Astrocyte (in vitro differentiated cells and primary cell): ENCODE data around the gene GRM7. TPM values are rescaled to one million over a fixed set of nuclear protein-coding genes. Genes with fewer than 3 reads are reported as not detected.

Source experiments
- DNase-seq: peaks from one replicate; pipeline ENCODE4 v3.0.0-alpha.2; 2010; ENCODE audit warnings: low read depth
- FAIRE-seq: peaks from 2 replicates; lab custom pipeline; 2011; peaks lifted over from hg19 to GRCh38; lab: Jason Lieb, UNC
- H2AFZ ChIP-seq: 2 replicates; pipeline ENCODE4 v1.6.0; 2012; ENCODE audit warnings: low read depth, low read length, inconsistent platforms
- H3K27ac ChIP-seq: 2 replicates; pipeline ENCODE4 v1.5.1; 2011; ENCODE audit warnings: low read depth, low read length, inconsistent platforms
- H3K27me3 ChIP-seq: 2 replicates; pipeline ENCODE4 v1.6.0; 2011; ENCODE audit warnings: low read length, inconsistent platforms; ENCODE audit not compliant: insufficient read depth
- H3K36me3 ChIP-seq: 2 replicates; pipeline ENCODE4 v1.5.1; 2011; ENCODE audit warnings: low read length, inconsistent platforms; ENCODE audit not compliant: insufficient read depth
- H3K4me1 ChIP-seq: 2 replicates; pipeline ENCODE4 v1.5.1; 2011; ENCODE audit warnings: low read length, inconsistent platforms; ENCODE audit not compliant: insufficient read depth
- H3K4me2 ChIP-seq: 2 replicates; pipeline ENCODE4 v1.6.0; 2012; ENCODE audit warnings: low read length, inconsistent platforms
- H3K4me3 ChIP-seq: 2 replicates; pipeline ENCODE4 v1.5.1; 2011; ENCODE audit warnings: low read depth, mild to moderate bottlenecking, low read length, inconsistent platforms; ENCODE audit not compliant: insufficient read depth
- H3K79me2 ChIP-seq: 2 replicates; pipeline ENCODE4 v1.6.0; 2012; ENCODE audit warnings: mild to moderate bottlenecking, low read length, inconsistent platforms; ENCODE audit not compliant: insufficient read depth
- H3K9ac ChIP-seq: 2 replicates; pipeline ENCODE4 v1.6.0; 2012; ENCODE audit warnings: mild to moderate bottlenecking, low read length, inconsistent platforms
- H3K9me3 ChIP-seq: 2 replicates; pipeline ENCODE4 v1.5.1; 2012; ENCODE audit warnings: low read depth, mild to moderate bottlenecking, low read length, inconsistent platforms; ENCODE audit not compliant: insufficient read depth
- H4K20me1 ChIP-seq: 2 replicates; pipeline ENCODE4 v1.6.0; 2012; ENCODE audit warnings: low read length, inconsistent platforms; ENCODE audit not compliant: insufficient read depth
- H3K27ac Mint-ChIP-seq: one replicate; pipeline ENCODE4 v1.8.0; 2021; ENCODE audit warnings: mild to moderate bottlenecking, mixed read lengths; ENCODE audit not compliant: unreplicated experiment
- H3K27me3 Mint-ChIP-seq: one replicate; pipeline ENCODE4 v1.8.0; 2021; ENCODE audit warnings: low read depth, mixed read lengths; ENCODE audit not compliant: unreplicated experiment
- H3K36me3 Mint-ChIP-seq: one replicate; pipeline ENCODE4 v1.8.0; 2021; ENCODE audit warnings: low read depth, mixed read lengths; ENCODE audit not compliant: unreplicated experiment
- H3K4me1 Mint-ChIP-seq: one replicate; pipeline ENCODE4 v1.8.0; 2021; ENCODE audit warnings: low read depth, mixed read lengths; ENCODE audit not compliant: unreplicated experiment
- H3K4me3 Mint-ChIP-seq: one replicate; pipeline ENCODE4 v1.8.0; 2021; ENCODE audit warnings: mild to moderate bottlenecking, moderate library complexity, mixed read lengths; ENCODE audit not compliant: unreplicated experiment
- H3K9me3 Mint-ChIP-seq: one replicate; pipeline ENCODE4 v1.8.0; 2021; ENCODE audit warnings: mild to moderate bottlenecking, mixed read lengths; ENCODE audit not compliant: unreplicated experiment
- EZH2 ChIP-seq: IDR thresholded peaks from 2 replicates; pipeline ENCODE4 v1.6.1; 2012; ENCODE audit warnings: mild to moderate bottlenecking, low read length, inconsistent platforms; ENCODE audit not compliant: insufficient read depth
- total RNA-seq: library from RNA; stranded (reverse); gene quantifications from 2 replicates; pipeline ENCODE4 v1.2.1, GENCODE V29; 2021
- TF ChIP-seq, protein P1 (sequence below): IDR thresholded peaks from 2 replicates; pipeline ENCODE4 v1.5.1; 2011; ENCODE audit warnings: low read depth, mild to moderate bottlenecking, inconsistent platforms, low read length, moderate library complexity; ENCODE audit not compliant: insufficient read depth

The GRM7 gene
- total RNA-seq, 1 donor from 2014 or later: not detected

DNA sequence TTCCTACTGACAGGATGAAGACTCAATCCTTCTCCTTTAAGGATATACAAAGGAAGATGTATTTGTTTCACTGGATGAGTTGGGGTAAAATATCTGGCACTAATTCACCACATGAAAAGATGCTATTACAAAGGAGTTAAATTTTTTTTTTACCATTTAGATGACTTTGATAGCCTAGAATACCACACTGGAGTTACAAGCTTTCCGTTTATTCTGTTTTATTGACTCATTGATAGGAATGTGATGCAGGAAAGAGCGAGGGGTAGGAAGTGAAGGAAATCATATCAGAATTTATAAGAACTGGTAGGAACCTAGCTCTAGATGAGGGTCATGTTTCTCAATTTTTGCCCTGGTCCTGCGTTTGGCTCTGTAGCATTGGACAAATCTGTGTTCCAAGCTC, 427.2 kb downstream of the GRM7 start:
- H3K9me3 Mint-ChIP-seq: no peaks in the 10 kb centered on the region
- Histone ChIP-seq H4K20me1 (no peaks in the 10 kb centered on the region), H3K36me3 (no peaks in the 10 kb centered on the region), H3K4me1 (no peaks in the 10 kb centered on the region), H3K4me2 (no peak overlapping the region), H3K9me3 (no peaks in the 10 kb centered on the region), H3K9ac (no peak overlapping the region), H2AFZ (no peak overlapping the region), H3K4me3 (no peak overlapping the region), H3K79me2 (no peaks in the 10 kb centered on the region), H3K27me3 (no peaks in the 10 kb centered on the region), H3K27ac (no peak overlapping the region)
- no peaks in the 10 kb centered on the region for H3K36me3 Mint-ChIP-seq
- H3K4me1 Mint-ChIP-seq: peaks cover 4% of the 10 kb centered on the region
- no peak for DNase-seq
- no peak overlapping the region for H3K27ac Mint-ChIP-seq
- H3K4me3 Mint-ChIP-seq: no peak overlapping the region
- TF ChIP-seq, protein P1, sequence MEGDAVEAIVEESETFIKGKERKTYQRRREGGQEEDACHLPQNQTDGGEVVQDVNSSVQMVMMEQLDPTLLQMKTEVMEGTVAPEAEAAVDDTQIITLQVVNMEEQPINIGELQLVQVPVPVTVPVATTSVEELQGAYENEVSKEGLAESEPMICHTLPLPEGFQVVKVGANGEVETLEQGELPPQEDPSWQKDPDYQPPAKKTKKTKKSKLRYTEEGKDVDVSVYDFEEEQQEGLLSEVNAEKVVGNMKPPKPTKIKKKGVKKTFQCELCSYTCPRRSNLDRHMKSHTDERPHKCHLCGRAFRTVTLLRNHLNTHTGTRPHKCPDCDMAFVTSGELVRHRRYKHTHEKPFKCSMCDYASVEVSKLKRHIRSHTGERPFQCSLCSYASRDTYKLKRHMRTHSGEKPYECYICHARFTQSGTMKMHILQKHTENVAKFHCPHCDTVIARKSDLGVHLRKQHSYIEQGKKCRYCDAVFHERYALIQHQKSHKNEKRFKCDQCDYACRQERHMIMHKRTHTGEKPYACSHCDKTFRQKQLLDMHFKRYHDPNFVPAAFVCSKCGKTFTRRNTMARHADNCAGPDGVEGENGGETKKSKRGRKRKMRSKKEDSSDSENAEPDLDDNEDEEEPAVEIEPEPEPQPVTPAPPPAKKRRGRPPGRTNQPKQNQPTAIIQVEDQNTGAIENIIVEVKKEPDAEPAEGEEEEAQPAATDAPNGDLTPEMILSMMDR: no peak
- TF ChIP-seq EZH2: no peak
- FAIRE-seq: no peak
- no peaks in the 10 kb centered on the region for H3K27me3 Mint-ChIP-seq

- no peak overlapping the region for H3K4me2 ChIP-seq
- H3K4me3 ChIP-seq: no peak overlapping the region
- Mint-ChIP-seq H3K9me3 (no peaks in the 10 kb centered on the region), H3K36me3 (no peaks in the 10 kb centered on the region), H3K4me3 (no peak overlapping the region), H3K27ac (no peak overlapping the region), H3K27me3 (no peaks in the 10 kb centered on the region), H3K4me1 (peaks cover 1% of the 10 kb centered on the region)
- no peak for FAIRE-seq
- H3K9me3 ChIP-seq: no peaks in the 10 kb centered on the region
- TF ChIP-seq, protein P1: no peak
- no peak for TF ChIP-seq EZH2
- no peak overlapping the region for H2AFZ ChIP-seq
- H4K20me1 ChIP-seq: no peaks in the 10 kb centered on the region
- DNase-seq: no peak
- no peaks in the 10 kb centered on the region for H3K79me2 ChIP-seq
- no peak overlapping the region for H3K9ac ChIP-seq
- no peaks in the 10 kb centered on the region for H3K36me3 ChIP-seq
- no peak overlapping the region for H3K27ac ChIP-seq
- H3K4me1 ChIP-seq: no peaks in the 10 kb centered on the region
- no peaks in the 10 kb centered on the region for H3K27me3 ChIP-seq
Observed at GRCh38 chr3:7289121-7289520, 428.2 kb downstream of the GRM7 start.

- no peak overlapping the region for H3K9ac ChIP-seq
- no peaks in the 10 kb centered on the region for H3K36me3 ChIP-seq
- no peaks in the 10 kb centered on the region for H3K27me3 Mint-ChIP-seq
- H3K4me2 ChIP-seq: no peak overlapping the region
- H3K27me3 ChIP-seq: no peaks in the 10 kb centered on the region
- no peaks in the 10 kb centered on the region for H3K9me3 ChIP-seq
- H3K4me1 Mint-ChIP-seq: peaks cover 1% of the 10 kb centered on the region
- H3K4me1 ChIP-seq: no peaks in the 10 kb centered on the region
- H4K20me1 ChIP-seq: no peaks in the 10 kb centered on the region
- no peak overlapping the region for H3K27ac Mint-ChIP-seq
- TF ChIP-seq, protein P1: no peak
- TF ChIP-seq EZH2: no peak
- no peaks in the 10 kb centered on the region for H3K9me3 Mint-ChIP-seq
- no peaks in the 10 kb centered on the region for H3K36me3 Mint-ChIP-seq
- no peaks in the 10 kb centered on the region for H3K79me2 ChIP-seq
- no peak overlapping the region for H2AFZ ChIP-seq
- FAIRE-seq (no peak), DNase-seq (peak; percentile 59)
- no peak overlapping the region for H3K4me3 Mint-ChIP-seq
- H3K27ac ChIP-seq: no peak overlapping the region
- H3K4me3 ChIP-seq: no peak overlapping the region
Observed at GRCh38 chr3:7290077-7290825, 429.3 kb downstream of the GRM7 start.
